Smooth muscle cell (in vitro differentiated cells): ENCODE data around the gene HCFC1. TPM values are rescaled to one million over a fixed set of nuclear protein-coding genes. Genes with fewer than 3 reads are reported as not detected.

Experiments
- DNase-seq: peaks from one replicate; lab custom pipeline; 2025; ENCODE audit not compliant: unreplicated experiment; lab: John Stamatoyannopoulos, UW
- H2AFZ ChIP-seq: fragments of 200-600 bp; sonication (generic); 2 replicates; pipeline ENCODE4 v1.6.0; 2016; ENCODE audit warnings: antibody characterized with exemption, low read depth, mild to moderate bottlenecking
- H3F3A ChIP-seq: fragments of 200-600 bp; sonication (generic); 2 replicates; pipeline ENCODE4 v1.6.0; 2017; ENCODE audit warnings: antibody characterized with exemption, low read depth
- H3K27ac ChIP-seq: fragments of 200-600 bp; sonication (generic); 2 replicates; pipeline ENCODE4 v1.5.1; 2016; ENCODE audit warnings: low read depth, mild to moderate bottlenecking
- H3K27me3 ChIP-seq: fragments of 200-600 bp; sonication (generic); 2 replicates; pipeline ENCODE4 v1.6.1; 2016; ENCODE audit warnings: low read depth, mild to moderate bottlenecking
- H3K36me3 ChIP-seq: fragments of 200-600 bp; sonication (generic); 2 replicates; pipeline ENCODE4 v1.5.1; 2016; ENCODE audit warnings: low read depth
- H3K4me1 ChIP-seq: fragments of 200-600 bp; sonication (generic); 2 replicates; pipeline ENCODE4 v1.5.1; 2016; ENCODE audit warnings: low read depth
- H3K4me2 ChIP-seq: fragments of 200-600 bp; sonication (generic); 2 replicates; pipeline ENCODE4 v1.6.0; 2016; ENCODE audit warnings: mild to moderate bottlenecking
- H3K4me3 ChIP-seq: fragments of 200-600 bp; sonication (generic); 2 replicates; pipeline ENCODE4 v1.5.1; 2016; ENCODE audit warnings: mild to moderate bottlenecking
- H3K79me2 ChIP-seq: fragments of 200-600 bp; sonication (generic); 2 replicates; pipeline ENCODE4 v1.6.0; 2016; ENCODE audit warnings: low read depth, mild to moderate bottlenecking
- H3K9ac ChIP-seq: fragments of 200-600 bp; sonication (generic); 2 replicates; pipeline ENCODE4 v1.6.0; 2016; ENCODE audit warnings: low read depth
- H3K9me3 ChIP-seq: fragments of 200-600 bp; sonication (generic); replicated peaks from 2 replicates; pipeline ENCODE4 v1.5.1; 2016; ENCODE audit warnings: low read depth
- H4K20me1 ChIP-seq: fragments of 200-600 bp; sonication (generic); 2 replicates; pipeline ENCODE4 v1.6.0; 2016; ENCODE audit warnings: low read depth
- CTCF ChIP-seq: fragments of 200-600 bp; sonication (generic); IDR thresholded peaks from 2 replicates; pipeline ENCODE4 v1.5.1; 2017; ENCODE audit warnings: borderline replicate concordance, mild to moderate bottlenecking, antibody characterized with exemption; ENCODE audit not compliant: insufficient read depth, poor library complexity, severe bottlenecking
- WGBS: methylation state at CpG from one replicate; pipeline ENCODE4 v1.1.7; 2016; ENCODE audit warnings: low lambda C conversion rate; 5-methylcytosine and 5-hydroxymethylcytosine counted together
- polyA plus RNA-seq: library from polyadenylated mRNA; unstranded; fragments of >200 nt; fragmentation: Nextera tagmentation; extraction: Ambion mirVana; gene quantifications from 2 replicates; pipeline ENCODE4 v1.2.1, GENCODE V29; 2016
- total RNA-seq: library from RNA; depleted of rRNA; stranded (reverse); fragments of >200 nt; gene quantifications from 2 replicates; pipeline ENCODE4 v1.2.3, GENCODE V29; 2014

The HCFC1 gene
- total and polyA plus RNA-seq, 2 experiments from 2014 or later, result 22.8 to 23.3 TPM

GRCh38 chrX:153939573-153939972 lies 32.0 kb downstream of the HCFC1 start:
- no peaks in the 10 kb centered on the region for H3K79me2 ChIP-seq
- TF ChIP-seq CTCF, result no peak
- no peak overlapping the region for H3K4me3 ChIP-seq
- no peak for DNase-seq
- H3K4me2 ChIP-seq, result no peak overlapping the region
- H2AFZ ChIP-seq, result no peak overlapping the region
- 70% methylated on average over 7 of the region's 7 CpGs for WGBS
- H3K9me3 ChIP-seq, result no peaks in the 10 kb centered on the region
- no peaks in the 10 kb centered on the region for H3K27me3 ChIP-seq
- H3F3A ChIP-seq, result no peaks in the 10 kb centered on the region
- H3K27ac ChIP-seq, result no peak overlapping the region
- H3K9ac ChIP-seq, result no peak overlapping the region
- H4K20me1 ChIP-seq, result no peaks in the 10 kb centered on the region
- no peaks in the 10 kb centered on the region for H3K36me3 ChIP-seq
- H3K4me1 ChIP-seq, result no peaks in the 10 kb centered on the region

GRCh38 chrX:153938226-153938786 lies 33.3 kb downstream of the HCFC1 start:
- Histone ChIP-seq H4K20me1 (peaks cover 5% of the 10 kb centered on the region), H3K9me3 (no peaks in the 10 kb centered on the region), H2AFZ (no peak overlapping the region), H3K27me3 (no peaks in the 10 kb centered on the region), H3K4me2 (no peak overlapping the region), H3K27ac (no peak overlapping the region), H3K36me3 (no peaks in the 10 kb centered on the region), H3K79me2 (peaks cover 4% of the 10 kb centered on the region), H3K9ac (no peak overlapping the region), H3F3A (no peaks in the 10 kb centered on the region), H3K4me1 (no peaks in the 10 kb centered on the region), H3K4me3 (no peak overlapping the region)
- WGBS, result 94% methylated on average over 10 of the region's 10 CpGs
- no peak for TF ChIP-seq CTCF
- no peak for DNase-seq

GRCh38 chrX:153937056-153937455 lies 34.6 kb downstream of the HCFC1 start:
- DNase-seq, result no peak
- no peak overlapping the region for H3K9ac ChIP-seq
- H3F3A ChIP-seq, result no peaks in the 10 kb centered on the region
- TF ChIP-seq CTCF, result no peak
- no peaks in the 10 kb centered on the region for H3K9me3 ChIP-seq
- no peak overlapping the region for H3K4me3 ChIP-seq
- peaks cover 5% of the 10 kb centered on the region for H4K20me1 ChIP-seq
- no peak overlapping the region for H3K27ac ChIP-seq
- H2AFZ ChIP-seq, result no peak overlapping the region
- no peaks in the 10 kb centered on the region for H3K36me3 ChIP-seq
- no peaks in the 10 kb centered on the region for H3K4me1 ChIP-seq
- WGBS, result 86% methylated on average over 3 of the region's 3 CpGs
- peaks cover 9% of the 10 kb centered on the region for H3K79me2 ChIP-seq
- H3K27me3 ChIP-seq, result no peaks in the 10 kb centered on the region
- H3K4me2 ChIP-seq, result no peak overlapping the region

- Histone ChIP-seq H2AFZ (no peak overlapping the region), H3K4me2 (peak overlapping the region; percentile 79)
- 50% methylated on average over 23 of the region's 32 CpGs for WGBS
Observed at GRCh38 chrX:153935326-153935851, 36.2 kb downstream of the HCFC1 start.

More at GRCh38 chrX:153935326-153935851, 36.2 kb downstream of the HCFC1 start:
- Histone ChIP-seq H4K20me1 (peaks cover 5% of the 10 kb centered on the region), H3K27me3 (no peaks in the 10 kb centered on the region), H3K4me1 (no peaks in the 10 kb centered on the region), H3K9me3 (no peaks in the 10 kb centered on the region), H3K36me3 (no peaks in the 10 kb centered on the region), H3K9ac (no peak overlapping the region), H3K4me3 (peak overlapping the region; percentile 70), H3F3A (no peaks in the 10 kb centered on the region), H3K79me2 (peaks cover 9% of the 10 kb centered on the region), H3K27ac (no peak overlapping the region)
- TF ChIP-seq CTCF, result no peak
- no peak for DNase-seq
